Germinal center (tissue), 1 donor: ENCODE data around the gene PTPRG.

Source experiments
- DNase-seq: peaks from one replicate; pipeline ENCODE4 v3.0.0; 2012; ENCODE audit warnings: mixed read lengths, low spot score

PTPRG gene

DNA sequence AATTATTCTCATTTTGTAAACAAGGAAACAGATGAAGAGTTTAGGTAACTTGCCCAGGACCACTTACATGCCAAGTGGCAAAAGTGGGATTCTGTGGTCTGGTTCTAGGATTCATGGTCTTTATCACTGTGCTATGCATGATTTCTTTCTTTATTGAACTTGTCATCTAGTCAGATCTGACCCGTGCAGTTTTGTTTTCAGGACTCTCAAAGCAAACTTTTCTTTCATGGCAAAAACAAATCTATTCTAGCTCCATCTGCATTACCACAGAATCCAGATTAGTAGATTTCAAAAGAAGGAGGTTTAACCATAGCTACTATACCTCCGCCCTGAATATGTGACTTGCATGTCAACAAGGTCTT lies 404.4 kb downstream of the PTPRG start:
- no peak for DNase-seq

GRCh38 chr3:61966200-61966599 lies 404.8 kb downstream of the PTPRG start:
- DNase-seq: no peak

GRCh38 chr3:61967019-61967418 lies 405.6 kb downstream of the PTPRG start:
- no peak for DNase-seq

- DNase-seq: no peak
Measured at GRCh38 chr3:61967937-61968336, 406.6 kb downstream of the PTPRG start.

GRCh38 chr3:61974662-61975061 lies 413.3 kb downstream of the PTPRG start:
- DNase-seq: no peak

DNA sequence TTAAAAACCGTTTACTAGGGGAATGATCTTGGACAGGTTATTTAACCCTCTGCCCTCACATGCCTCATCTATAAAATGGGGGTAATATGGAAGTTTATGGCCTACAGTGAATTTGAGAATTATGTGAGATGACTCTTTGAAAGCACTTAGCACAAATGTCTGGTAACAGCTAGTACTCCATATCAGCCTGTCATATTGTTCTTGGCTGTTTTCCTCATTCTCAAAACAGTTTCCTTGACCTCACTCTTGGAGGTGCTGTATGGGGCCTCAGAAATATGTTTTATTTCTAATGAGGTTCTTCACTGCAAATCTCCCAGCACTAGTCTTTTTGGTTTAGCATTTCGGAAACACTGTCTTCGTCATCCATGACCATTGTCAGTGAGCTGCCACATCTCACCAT lies 413.8 kb downstream of the PTPRG start:
- no peak for DNase-seq

DNA sequence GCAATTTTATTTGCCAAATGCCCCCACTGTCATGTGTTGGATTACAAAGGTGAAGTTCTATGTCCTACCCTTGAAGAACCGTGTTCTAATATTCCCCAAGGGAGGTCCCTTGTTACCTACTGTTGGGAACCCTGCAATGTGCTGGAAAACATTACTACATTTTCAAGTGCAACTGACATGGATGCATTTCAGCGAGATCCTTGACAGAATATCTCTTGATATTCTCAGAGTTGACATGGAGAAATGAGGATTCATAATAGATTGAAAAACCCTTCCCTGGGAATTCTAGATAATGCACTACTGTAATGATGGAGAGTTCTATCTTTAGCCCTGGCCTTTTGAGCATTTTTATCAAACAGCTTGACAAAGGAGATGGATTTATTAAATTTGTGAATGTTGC lies 414.6 kb downstream of the PTPRG start:
- no peak for DNase-seq

GRCh38 chr3:61978460-61979419 lies 417.4 kb downstream of the PTPRG start:
- DNase-seq: no peak

DNA sequence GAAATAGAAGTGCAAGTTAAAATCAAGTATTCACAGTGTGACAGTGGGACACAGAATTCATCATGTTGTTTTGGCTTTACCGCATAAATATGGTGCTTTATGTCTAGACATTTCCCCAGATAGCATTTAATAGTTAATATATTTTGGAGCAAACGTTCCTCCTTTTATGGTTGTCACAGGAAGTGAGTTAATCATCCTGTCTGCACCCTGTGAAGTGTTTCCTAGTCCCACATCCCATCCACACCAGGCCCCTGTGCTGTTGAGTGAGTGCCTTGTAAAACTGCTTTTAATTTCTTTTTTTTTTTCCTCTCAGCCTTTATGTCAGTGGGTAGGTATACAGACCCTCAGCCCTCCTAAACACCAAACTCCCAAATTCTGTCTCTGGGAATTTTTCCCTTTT lies 418.3 kb downstream of the PTPRG start:
- no peak for DNase-seq

DNA sequence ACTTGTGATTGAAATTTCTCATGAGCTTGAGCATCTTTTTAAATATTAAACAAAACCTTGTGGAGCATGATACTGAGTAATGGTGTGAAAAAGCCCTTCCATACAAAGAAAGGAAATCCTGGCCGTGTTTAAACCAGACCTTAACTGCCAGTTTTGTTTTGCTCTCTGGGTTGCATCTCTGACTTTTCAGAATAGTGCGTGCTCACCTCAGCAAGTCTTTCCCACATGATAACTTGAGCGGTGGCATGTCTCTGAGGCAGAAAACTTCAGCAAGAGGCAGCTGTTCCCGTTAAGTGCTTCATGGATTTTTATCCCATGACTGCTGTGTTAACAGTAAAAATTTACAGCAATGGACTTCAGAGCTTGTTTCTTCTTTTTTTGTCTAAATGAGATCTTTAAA lies 418.7 kb downstream of the PTPRG start:
- no peak for DNase-seq

GRCh38 chr3:61981060-61981459 lies 419.7 kb downstream of the PTPRG start:
- no peak for DNase-seq

DNA sequence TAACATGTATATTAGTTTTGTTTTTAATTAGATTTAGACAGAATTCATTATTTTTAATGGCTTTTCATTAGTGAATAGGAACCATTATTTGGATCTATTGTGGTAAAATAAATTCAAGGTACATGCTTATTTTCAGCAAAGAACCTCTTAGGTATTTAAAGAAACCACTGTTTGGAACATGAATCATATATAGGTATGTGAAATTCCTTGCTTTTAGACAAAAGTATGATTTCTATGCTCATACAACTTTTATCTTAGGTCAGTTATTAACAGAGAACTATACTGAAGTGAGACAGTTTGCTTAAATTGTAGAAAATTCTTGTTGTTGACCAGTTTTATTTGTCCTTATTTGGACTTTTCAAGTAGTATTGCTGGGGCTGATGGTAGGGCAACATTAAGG lies 422.1 kb downstream of the PTPRG start:
- no peak for DNase-seq

DNA sequence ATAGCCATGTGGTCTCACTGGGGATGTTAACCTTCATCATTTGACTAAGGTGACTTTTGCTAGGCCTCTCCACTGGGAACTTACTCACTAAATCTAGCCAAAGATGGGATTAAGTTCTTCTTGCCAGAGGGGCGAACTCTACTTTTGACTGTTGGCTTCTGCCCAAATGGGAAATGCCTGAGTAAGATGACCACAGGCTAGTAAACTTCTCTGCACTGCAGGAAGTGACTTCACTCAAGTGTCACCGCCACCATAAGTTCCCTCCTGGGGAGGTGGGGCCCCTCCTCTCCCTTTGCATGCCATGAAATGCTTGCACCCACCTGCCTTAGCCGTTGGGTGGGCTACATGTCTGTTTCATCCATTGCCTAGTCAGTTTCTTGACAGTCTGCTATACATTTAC lies 423.6 kb downstream of the PTPRG start:
- no peak for DNase-seq

- DNase-seq: no peak
Measured at GRCh38 chr3:61986473-61986872, 425.1 kb downstream of the PTPRG start.

DNA sequence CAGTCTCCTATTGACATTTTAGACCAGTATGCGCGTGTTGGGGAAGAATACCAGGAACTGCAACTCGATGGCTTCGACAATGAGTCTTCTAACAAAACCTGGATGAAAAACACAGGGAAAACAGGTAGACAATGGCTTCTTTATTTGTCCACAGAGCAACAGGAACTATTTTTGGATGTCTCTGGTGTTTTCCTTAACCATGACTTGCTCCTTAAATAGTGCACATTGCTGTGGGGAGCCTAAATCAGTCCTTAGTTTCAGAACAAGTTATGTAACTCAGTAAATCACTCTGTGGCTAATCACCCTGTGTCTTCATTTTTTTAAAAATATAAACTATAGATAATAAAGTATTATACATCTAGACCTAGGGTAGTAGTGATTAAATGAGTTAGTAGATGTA lies 428.3 kb downstream of the PTPRG start:
- DNase-seq: no peak

DNA sequence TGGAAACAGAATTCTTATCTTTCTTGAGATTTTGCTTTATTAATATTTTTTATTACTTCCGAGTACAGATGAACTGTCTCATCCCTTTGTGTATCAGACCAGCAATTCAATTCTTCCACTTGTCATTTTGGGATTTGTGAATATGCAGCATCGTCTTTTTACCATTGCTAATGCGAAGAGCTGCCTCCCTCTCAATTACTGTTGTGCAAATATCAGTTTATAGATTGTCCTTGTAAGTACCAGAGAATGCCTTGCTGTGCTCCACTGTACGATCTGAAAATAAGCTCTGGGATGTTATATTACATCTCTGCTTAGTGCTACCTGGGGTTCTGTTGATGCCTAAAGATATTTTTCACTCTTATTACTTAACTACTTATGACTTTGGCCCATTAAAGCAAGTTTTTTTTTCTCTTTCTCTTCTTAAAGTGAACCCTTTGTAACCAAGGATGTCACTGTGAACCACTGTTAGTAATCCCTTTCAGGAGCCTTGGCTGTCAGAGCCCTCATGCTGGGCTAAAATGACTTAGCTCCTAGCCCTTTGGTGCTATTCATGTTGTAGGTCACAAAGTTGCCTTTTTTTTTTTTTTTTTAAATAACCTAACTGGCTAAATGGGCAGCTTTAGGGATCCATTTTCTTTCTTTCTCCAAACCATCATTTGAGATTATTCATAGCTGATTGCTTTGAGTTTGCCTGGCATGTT lies 429.1 kb downstream of the PTPRG start:
- DNase-seq: no peak

DNA sequence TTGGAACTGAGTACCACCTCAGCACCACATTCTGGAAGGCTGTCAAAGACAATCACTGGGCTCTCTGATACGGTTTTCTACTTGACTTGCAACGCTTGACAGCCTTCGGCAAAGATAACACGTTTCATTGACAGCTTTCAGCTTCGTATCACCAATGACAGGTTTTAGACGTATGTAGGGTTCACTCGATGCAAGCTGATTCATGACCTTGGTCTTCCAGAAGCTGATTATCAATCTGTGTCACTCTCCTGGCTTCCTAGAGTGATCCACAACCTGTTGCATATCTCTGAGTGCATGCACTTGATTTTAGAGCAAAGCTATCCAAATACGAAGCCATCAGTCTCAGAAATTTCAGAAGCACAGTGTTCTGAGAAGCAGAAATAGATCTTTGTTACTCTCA lies 430.3 kb downstream of the PTPRG start:
- no peak for DNase-seq

GRCh38 chr3:61996366-61996765 lies 435.0 kb downstream of the PTPRG start:
- no peak for DNase-seq

GRCh38 chr3:61997101-61997500 lies 435.7 kb downstream of the PTPRG start:
- no peak for DNase-seq

DNA sequence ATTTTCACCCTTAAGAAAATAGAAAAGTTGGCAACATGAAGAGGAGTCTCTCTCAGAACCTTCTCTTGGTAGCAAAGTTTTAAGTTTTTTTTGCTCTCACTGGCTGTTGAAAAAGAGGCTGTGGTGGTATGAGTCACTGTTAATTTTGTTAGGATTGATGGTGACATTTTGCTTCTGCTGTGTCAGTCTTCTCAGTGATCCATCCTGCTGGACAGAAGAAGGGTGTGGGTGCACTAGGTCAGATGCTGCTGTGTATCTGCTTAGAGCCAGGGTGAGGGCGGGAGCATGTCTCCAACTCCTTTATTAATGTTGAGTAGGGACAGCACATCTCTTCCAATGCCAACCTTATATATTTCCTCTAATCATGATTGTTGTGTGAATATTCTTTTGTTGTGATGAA lies 442.5 kb downstream of the PTPRG start:
- no peak for DNase-seq

DNA sequence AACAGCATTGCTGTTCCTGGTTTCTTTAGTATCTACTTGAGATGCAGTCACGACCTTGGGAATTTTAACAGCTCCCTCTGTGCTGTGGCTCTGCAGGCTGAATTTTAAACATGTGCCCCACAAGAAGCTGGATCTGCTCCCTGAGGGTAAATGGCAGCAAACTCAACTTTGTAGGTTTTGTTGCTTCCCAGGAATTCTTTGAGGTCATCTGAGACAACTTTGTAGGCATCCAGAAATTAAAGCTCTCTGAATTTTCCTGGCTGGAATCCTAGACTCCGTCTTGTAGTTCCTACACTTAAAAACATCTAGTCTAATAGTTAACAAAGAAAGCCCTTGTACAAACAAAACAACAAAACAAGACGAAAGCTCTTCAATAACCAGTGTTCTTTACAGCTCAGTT lies 445.7 kb downstream of the PTPRG start:
- DNase-seq: no peak

GRCh38 chr3:62010989-62011388 lies 449.6 kb downstream of the PTPRG start:
- no peak for DNase-seq

GRCh38 chr3:62011666-62012065 lies 450.3 kb downstream of the PTPRG start:
- no peak for DNase-seq

DNA sequence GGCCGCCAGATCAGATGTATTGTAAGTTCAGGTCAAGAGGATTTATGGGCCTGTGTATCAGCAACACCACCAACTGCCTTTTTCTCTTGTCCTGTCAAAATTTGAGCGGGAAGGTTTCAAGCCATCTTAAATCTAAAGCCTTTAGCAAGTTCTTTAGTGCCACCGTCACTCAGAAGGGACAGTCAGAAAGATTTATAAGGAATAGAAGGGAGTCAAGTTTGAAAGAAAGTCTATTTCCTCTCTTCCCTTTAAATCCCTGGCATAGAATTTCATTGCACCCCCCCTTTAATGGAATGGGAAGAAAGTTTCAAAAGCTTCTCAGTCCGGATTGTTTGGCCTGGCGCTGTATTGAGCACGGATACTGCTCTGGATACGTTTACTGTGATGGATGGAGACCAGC lies 452.6 kb downstream of the PTPRG start:
- DNase-seq: no peak
